Right forelimb (tissue), 1 donor: Measurements from ENCODE around the gene SLCO4A1.

Experiments
- DNase-seq: peaks from one replicate; pipeline ENCODE4 v3.0.0-alpha.2; 2018

Gene SLCO4A1

DNA sequence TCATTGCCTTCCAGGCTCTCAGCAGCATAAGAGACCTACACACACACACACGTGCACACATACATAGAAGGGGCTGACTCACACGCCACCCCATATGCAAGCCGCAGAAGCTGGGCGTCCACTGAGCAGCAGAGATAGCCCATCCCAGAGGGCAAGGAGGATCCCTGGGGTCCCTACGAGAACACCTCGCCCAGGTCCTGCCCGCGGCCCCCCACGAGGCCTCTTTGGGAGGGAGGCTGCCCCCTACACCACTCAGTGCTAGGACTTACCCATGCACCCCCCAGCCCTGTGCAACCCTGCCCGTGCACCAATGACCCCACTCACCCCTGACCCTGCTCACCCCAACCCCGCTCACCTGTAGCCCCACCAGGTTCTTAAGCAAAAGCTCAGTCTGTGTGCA, 45.8 kb downstream of the SLCO4A1 start:
- no peak for DNase-seq

- no peak for DNase-seq
Observed at GRCh38 chr20:62688855-62689460, 46.7 kb downstream of the SLCO4A1 start.

DNA sequence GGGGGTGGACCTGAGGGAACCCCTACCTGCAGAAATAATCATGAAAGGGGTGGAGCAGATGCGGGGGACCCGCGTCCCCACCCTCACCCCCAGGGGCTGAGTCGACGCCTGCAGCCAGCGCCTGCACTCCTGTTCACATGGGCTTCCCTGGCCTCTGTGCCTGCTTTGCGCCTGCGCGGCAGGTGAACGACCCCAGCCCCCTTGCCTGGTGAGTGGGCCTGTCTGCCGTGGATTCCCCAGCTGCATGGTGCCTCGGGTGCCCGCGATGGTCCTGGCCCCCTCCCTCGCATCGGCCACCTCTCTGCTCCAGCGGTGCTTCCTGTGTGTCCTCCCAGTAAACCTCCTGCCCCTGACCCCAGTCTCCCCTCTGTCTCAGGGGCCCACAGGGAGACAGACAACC, 47.6 kb downstream of the SLCO4A1 start:
- no peak for DNase-seq

DNA sequence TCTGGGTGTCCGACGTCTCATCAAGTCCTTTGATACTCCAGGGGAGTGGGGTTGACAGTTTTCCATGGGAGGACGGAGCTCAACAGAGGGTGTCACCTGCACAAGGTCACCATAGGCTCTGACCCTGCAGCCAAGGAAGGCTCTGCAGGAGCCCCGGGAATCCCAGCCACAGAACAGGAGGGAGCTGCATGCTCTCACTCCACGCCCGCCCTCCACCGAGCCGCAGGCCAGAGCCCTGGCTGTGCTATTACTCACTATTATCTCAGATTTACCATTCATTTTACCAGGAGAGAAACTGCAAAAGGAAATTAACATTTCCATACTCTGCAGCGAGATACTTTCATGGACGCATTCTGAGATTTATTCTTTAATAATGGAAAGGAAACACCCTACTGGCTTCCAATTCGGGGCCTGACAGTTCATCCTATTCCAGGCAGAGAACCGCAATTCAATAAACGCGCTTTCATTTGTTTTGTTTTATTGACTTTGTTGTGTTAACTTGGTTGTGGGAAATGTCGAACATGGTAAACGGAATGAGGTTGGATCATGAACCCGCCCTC, 48.0 kb downstream of the SLCO4A1 start:
- no peak for DNase-seq

- no peak for DNase-seq
Observed at GRCh38 chr20:62691487-62691886, 49.2 kb downstream of the SLCO4A1 start.

- no peak for DNase-seq
Observed at GRCh38 chr20:62692176-62692575, 49.9 kb downstream of the SLCO4A1 start.

DNA sequence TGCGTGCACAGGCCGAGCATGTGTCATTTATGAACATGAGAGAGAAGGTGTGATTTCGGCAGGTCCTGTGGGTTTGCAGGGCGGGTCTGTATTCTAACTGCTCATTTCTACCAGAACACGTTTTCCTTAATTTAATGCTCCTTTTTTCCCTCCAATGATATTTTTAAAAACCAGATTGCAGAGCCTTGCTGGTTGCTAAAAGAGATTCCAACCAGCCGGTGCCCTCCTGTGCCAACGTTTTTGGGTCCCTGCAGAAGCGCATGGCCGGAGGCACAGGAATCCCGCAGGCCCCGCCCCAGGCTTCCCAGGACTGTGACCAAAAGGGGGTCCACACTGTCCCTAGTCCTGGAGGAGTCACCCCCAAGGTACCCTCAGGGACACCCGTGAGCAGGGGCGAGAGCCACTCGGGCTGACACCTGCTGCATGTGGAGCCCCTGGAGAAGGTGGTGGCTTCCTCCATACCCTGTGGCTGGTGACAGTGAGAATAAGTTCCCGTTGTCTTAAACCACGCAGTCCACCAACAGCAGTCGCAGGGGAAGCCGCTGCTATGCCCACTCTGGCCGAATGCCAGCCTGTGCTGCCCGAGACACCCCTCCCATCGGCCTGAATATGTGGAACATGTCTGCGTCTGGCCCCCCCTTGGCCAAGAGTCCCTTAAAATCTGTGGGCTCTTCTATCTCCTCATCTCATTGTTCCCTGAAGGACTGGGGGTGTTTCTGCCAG, 50.7 kb downstream of the SLCO4A1 start:
- DNase-seq, result no peak

DNA sequence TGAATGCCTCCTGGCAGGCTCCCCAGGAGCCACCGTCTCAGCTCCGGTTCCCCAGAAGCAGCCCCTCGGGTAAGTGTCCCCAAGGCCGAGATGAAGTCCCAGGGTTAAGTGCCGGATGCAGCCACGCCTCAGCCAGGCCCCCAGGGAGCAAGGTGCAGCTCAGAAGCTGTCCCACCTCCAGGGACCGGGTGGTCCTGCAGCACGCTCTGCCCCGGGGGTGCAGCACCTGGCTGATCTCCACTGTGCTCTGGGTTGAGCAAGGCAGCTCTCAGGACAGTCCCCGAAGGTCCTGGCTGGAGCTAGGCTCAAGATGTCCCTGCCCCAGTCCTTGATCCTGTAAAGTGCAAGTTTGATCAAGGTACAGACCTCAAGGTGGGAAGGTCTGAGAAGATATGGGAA, 51.2 kb downstream of the SLCO4A1 start:
- no peak for DNase-seq

DNA sequence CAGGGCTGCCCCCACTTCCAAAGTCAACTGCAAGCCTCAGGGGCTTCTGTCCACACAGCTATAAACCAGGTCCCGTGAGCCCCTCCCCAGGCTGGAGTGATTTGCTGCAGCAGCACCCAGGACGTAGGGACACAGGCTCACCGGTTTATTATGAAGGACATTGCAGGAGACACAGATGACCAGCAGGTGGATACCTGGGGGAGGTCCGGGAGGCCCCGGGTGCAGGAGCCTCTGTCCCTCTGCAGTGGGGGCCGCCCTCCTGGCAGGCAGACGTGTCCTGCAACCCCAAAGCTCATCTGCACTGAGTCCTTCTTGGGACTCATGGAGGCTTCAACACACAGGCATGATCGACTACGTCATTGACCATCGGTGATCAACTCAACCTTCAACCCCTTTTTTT, 51.8 kb downstream of the SLCO4A1 start:
- DNase-seq, result no peak

- no peak for DNase-seq
Observed at GRCh38 chr20:62694868-62695267, 52.6 kb downstream of the SLCO4A1 start.

- no peak for DNase-seq
Observed at GRCh38 chr20:62695448-62696414, 53.4 kb downstream of the SLCO4A1 start.

DNA sequence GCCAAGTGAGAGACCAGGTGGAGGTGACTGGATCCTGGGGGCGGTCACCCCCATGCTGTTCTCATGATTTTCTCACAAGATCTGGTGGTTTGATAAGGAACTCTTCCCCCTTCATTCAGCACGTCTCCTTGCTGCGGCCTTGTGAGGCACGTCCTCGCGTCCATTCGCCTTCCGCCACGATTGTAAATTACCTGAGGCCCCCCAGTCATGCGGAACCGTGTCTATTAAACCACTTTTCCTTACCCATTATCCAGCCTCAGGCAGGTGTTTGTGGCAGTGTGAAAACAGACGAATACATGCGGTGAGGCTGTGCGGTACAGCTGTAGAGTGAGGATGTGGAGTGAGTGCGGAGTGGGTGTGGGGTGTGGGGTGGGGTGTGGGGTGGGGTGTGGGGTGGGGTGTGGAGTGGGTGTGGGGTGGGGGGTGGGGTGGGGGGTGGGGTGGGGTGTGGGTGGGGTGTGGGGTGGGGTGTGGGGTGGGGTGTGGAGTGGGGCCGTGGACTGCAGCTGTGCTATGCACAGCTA, 54.2 kb downstream of the SLCO4A1 start:
- no peak for DNase-seq

GRCh38 chr20:62696989-62697388, 54.7 kb downstream of the SLCO4A1 start:
- no peak for DNase-seq

- DNase-seq, result no peak
Observed at GRCh38 chr20:62697468-62697912, 55.2 kb downstream of the SLCO4A1 start.

- DNase-seq, result no peak
Observed at GRCh38 chr20:62698231-62698630, 55.9 kb downstream of the SLCO4A1 start.

GRCh38 chr20:62699296-62699695, 57.0 kb downstream of the SLCO4A1 start:
- DNase-seq, result no peak

DNA sequence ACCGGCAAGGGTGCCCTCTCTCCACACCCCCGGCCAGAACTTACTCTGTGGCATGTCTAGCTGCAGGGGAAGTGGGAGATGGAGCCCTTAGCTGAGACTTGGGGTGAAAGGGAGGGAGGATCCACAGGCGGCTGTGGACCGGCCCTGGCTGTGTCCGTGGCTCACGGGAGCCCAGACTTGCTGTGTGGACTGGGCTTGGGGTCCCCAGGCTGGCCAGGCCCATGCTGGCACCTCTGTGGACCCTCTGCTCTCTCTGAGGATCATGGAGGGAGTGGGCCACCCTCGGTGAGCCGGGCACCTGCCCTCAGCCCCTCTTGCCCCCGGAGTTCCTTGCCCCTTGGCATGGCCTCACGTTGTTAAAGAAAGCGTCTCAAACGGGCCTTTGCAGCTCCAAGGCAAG, 57.4 kb downstream of the SLCO4A1 start:
- DNase-seq, result no peak

GRCh38 chr20:62700261-62700930, 58.1 kb downstream of the SLCO4A1 start:
- no peak for DNase-seq

- no peak for DNase-seq
Observed at GRCh38 chr20:62701161-62702012, 59.1 kb downstream of the SLCO4A1 start.

DNA sequence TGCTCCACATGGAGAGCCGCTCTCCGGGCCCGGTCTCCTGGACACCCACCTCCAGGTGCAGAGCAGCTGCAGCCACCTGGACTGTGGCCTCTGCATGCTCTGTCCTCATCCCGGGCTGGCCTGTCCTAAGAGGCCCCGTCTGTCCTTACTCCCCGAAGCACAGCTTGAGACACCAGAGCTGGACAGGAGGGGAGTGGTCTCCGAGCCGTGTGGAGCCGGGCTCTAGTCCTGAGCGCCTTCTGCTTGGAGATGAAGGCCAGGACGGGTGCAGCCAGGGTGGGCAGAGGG, 59.7 kb downstream of the SLCO4A1 start:
- DNase-seq, result no peak
